NCI-H446 treated with DMSO at 0.1 percent for 48 hours (cell line): Measurements from ENCODE around the gene DCDC2C.

Experiments
- DNase-seq: peaks from one replicate; lab custom pipeline; 2025; lab: John Stamatoyannopoulos, UW

Gene DCDC2C

DNA sequence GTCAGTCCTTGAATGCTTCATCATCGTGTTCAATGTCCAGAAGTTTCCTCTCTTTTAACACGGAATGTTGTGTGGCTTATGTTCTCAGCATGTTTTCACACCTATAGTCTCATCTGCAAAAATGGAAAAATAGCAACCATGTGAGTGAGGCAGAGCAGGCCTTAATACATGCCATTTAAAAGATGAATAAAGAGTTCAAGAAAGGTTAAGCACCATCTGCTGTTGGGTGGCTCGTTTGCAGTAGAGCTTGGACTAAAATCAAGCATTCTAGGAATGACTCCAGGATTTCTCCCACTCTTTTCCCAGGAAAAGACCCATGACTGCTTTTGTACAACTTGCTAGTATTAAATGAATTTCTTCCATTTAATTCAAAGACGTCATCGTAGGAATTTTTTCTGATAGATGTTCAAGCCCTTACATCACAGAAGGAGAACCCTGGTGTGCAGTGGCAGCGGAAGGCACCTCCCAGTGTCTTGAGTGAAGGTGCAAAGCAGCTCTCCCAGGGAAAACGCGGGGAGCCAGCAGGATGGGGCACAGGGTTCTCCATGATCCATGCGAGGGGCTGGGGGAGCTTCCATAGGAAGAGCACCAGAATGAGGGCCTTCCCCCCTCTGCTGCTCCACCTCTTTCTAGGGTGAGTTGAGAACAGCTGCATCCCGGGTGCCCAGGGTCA, 9.6 kb downstream of the DCDC2C start:
- DNase-seq, result no peak

DNA sequence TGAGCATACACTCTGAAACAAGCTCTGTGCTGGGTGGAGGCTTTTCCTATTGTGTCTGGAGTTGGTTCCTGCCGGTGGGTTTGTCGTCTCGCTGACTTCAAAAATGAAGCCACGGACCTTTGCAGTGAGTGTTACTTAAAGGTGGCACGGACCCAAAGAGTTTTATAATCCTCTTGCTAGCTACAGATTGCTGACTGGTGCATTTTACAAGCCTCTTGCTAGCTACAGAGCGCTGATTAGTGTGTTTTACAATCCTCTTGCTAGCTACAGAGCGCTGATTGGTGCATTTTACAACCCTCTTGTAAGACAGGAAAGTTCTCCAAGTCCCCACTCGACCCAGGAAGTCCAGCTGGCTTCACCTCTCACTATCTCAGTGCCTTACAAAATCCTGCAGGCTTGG, 15.3 kb downstream of the DCDC2C start:
- DNase-seq, result no peak

DNA sequence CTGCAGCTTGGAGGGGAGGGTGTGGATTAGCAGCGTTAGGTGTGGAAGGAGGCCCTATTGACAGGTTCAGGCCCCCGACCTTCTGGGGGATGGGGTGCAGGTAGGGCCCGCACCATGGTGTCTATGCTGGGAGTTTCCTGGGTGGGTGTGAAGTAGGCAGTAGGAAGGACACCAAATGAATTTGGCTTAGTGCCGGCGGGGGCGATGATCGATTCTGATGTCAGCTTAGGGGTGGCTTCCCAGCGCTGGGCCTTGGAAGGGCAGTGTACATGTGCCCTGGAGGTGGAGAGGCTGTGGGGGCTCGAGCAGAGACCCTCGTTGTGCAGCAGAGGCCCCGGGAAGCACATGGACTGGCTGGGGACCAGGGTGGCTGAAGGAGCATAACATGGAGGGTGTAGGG, 21.6 kb downstream of the DCDC2C start:
- no peak for DNase-seq

DNA sequence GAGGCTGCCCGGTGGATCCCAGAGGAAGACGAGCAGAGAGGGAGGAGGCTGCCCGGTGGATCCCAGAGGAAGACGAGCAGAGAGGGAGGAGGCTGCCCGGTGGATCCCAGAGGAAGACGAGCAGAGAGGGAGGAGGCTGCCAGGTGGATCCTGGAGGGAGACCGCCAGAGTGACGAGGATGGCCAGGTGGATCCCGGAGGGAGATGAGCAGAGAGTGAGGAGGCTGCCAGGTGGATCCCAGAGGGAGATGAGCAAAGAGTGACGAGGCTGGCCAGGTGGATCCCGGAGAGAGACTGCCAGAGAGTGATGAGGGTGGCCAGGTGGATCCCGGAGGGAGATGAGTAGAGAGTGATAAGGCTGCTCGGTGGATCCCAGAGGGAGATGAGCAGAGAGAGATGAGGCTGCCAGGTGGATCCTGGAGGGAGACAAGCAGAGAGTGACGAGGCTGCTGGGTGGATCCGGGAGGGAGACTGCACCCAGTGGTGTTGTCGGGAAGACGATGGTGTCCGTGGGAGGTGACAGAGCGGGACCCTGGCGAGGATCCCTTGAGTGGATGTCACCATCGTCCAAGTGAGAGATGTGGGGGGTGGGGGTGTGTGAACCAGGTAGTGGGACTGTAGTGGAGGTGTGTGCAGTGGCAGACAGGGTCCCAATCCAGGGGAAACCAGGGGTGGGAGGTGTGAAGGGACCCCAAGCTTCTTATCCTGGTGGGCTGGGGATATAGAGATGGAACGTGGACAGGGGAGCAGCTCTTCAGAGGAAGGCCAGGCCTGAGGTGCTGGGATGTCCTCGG, 22.3 kb downstream of the DCDC2C start:
- no peak for DNase-seq

GRCh38 chr2:3726511-3726910, 23.1 kb downstream of the DCDC2C start:
- no peak for DNase-seq

- DNase-seq, result no peak
Measured at GRCh38 chr2:3727397-3728045, 24.1 kb downstream of the DCDC2C start.

GRCh38 chr2:3728104-3729054, 25.0 kb downstream of the DCDC2C start:
- no peak for DNase-seq

- no peak for DNase-seq
Measured at GRCh38 chr2:3729055-3729448, 25.7 kb downstream of the DCDC2C start.

- no peak for DNase-seq
Measured at GRCh38 chr2:3729786-3730185, 26.4 kb downstream of the DCDC2C start.

- no peak for DNase-seq
Measured at GRCh38 chr2:3730646-3731045, 27.3 kb downstream of the DCDC2C start.

- no peak for DNase-seq
Measured at GRCh38 chr2:3731829-3732228, 28.5 kb downstream of the DCDC2C start.

DNA sequence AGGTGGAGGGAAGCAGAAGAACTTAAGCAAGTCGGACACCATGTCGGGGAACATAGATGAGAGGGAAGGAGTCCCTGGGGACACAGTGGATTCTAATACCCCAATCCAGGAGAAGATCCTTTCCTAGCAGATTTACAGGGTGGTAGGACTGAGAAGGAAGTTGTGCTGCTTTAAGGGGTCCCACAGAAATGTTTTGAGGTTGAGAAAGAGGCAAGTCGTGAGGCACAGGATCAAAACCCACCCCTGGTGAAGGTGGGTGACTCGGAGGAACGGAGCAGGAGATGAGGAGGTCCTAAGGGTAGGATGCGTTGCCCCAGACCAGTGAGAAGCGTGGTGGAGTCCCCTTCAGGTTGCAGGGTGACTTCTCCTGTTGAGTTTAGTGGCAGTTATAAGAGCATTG, 32.7 kb downstream of the DCDC2C start:
- no peak for DNase-seq

- DNase-seq, result no peak
Measured at GRCh38 chr2:3737128-3737527, 33.8 kb downstream of the DCDC2C start.

DNA sequence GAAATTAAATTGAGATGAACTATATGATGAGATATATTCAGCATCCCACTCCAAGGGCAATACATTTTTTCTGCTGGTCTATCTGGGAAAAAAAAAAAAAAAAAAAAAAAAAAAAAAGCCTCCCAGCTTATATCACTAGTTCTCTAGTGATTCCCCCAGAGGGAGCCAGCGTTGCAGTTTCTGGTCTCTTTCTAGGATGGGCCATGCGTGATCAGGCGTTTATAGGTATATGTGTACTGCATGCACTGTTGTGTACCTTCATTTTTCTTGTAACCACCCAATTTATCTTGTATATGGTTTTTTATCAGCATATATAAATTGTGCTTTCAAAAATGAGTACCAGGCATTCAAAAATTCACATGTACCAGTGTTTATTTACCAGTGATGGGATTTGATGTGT, 35.1 kb downstream of the DCDC2C start:
- DNase-seq, result no peak

- DNase-seq, result no peak
Measured at GRCh38 chr2:3739313-3739712, 35.9 kb downstream of the DCDC2C start.

DNA sequence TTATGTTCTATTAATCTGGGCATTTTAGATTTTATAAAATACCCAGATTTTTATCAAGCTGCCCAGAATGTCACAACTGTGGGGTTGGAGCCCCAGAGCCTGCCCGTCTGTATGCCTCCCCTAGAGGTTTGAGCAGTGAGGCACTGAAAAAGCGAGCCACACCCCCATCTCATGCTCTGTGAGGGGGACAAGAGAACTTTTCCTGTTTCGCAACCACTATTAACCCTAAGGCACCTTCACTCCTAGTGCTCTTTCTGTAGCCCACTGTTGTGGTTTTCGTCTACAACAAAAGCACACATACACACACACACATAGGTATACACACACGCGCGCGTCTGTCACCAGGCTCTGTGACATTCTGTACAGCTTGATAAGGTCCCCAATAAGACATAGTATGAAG, 38.0 kb downstream of the DCDC2C start:
- DNase-seq, result no peak

- no peak for DNase-seq
Measured at GRCh38 chr2:3741867-3742602, 38.7 kb downstream of the DCDC2C start.

GRCh38 chr2:3742743-3743508, 39.6 kb downstream of the DCDC2C start:
- no peak for DNase-seq

- no peak for DNase-seq
Measured at GRCh38 chr2:3743951-3744555, 40.7 kb downstream of the DCDC2C start.

- DNase-seq, result no peak
Measured at GRCh38 chr2:3745920-3746319, 42.5 kb downstream of the DCDC2C start.
